ENCODE results near the gene LRATD1. TPM values are rescaled to one million over a fixed set of nuclear protein-coding genes. Genes with fewer than 3 reads are reported as not detected.

The LRATD1 gene
- polyA plus RNA-seq, 1 donor, result 10.0 TPM

- no peak for DNase-seq (ENCODE audit: low read depth)
Observed at GRCh38 chr2:14633461-14634181, 1.1 kb downstream of the LRATD1 start.

- DNase-seq (ENCODE audit: low read depth), result no peak
Observed at GRCh38 chr2:14634182-14634488, 1.6 kb downstream of the LRATD1 start.

- no peak for DNase-seq (ENCODE audit: low read depth)
Observed at GRCh38 chr2:14634489-14635390, 2.2 kb downstream of the LRATD1 start.

GRCh38 chr2:14635391-14635871, 2.9 kb downstream of the LRATD1 start:
- peak; percentile 29 for DNase-seq (ENCODE audit: low read depth)

- no peak for DNase-seq (ENCODE audit: low read depth)
Observed at GRCh38 chr2:14638488-14638887, 6.0 kb downstream of the LRATD1 start.

GRCh38 chr2:14641116-14641515, 8.6 kb downstream of the LRATD1 start:
- DNase-seq (ENCODE audit: low read depth), result no peak

- DNase-seq (ENCODE audit: low read depth), result no peak
Observed at GRCh38 chr2:14642499-14642898, 10.0 kb downstream of the LRATD1 start.

- peak; percentile 32 for DNase-seq (ENCODE audit: low read depth)
Observed at GRCh38 chr2:14647714-14648113, 15.2 kb downstream of the LRATD1 start.

GRCh38 chr2:14650066-14650465, 17.5 kb downstream of the LRATD1 start:
- no peak for DNase-seq (ENCODE audit: low read depth)

- no peak for DNase-seq (ENCODE audit: low read depth)
Observed at GRCh38 chr2:14654835-14655282, 22.3 kb downstream of the LRATD1 start.

- no peak for DNase-seq (ENCODE audit: low read depth)
Observed at GRCh38 chr2:14656146-14656545, 23.6 kb downstream of the LRATD1 start.

GRCh38 chr2:14661163-14661562, 28.6 kb downstream of the LRATD1 start:
- DNase-seq (ENCODE audit: low read depth), result no peak

GRCh38 chr2:14673351-14673875, 40.9 kb downstream of the LRATD1 start:
- DNase-seq (ENCODE audit: low read depth), result no peak

- no peak for DNase-seq (ENCODE audit: low read depth)
Observed at GRCh38 chr2:14675489-14675888, 43.0 kb downstream of the LRATD1 start.

- no peak for DNase-seq (ENCODE audit: low read depth)
Observed at GRCh38 chr2:14676371-14676770, 43.9 kb downstream of the LRATD1 start.

- peak; percentile 5 for DNase-seq (ENCODE audit: low read depth)
Observed at GRCh38 chr2:14677039-14677438, 44.5 kb downstream of the LRATD1 start.

GRCh38 chr2:14678761-14679160, 46.2 kb downstream of the LRATD1 start:
- peak; percentile 9 for DNase-seq (ENCODE audit: low read depth)

- DNase-seq (ENCODE audit: low read depth), result no peak
Observed at GRCh38 chr2:14681608-14682007, 49.1 kb downstream of the LRATD1 start.

All from forelimb muscle (tissue), 1 donor.